ENCODE measurements around the gene KCNQ5. TPM values are rescaled to one million over a fixed set of nuclear protein-coding genes. Genes with fewer than 3 reads are reported as not detected.

KCNQ5 gene
- total RNA-seq, 6 experiments from 2014 or later, result 16.3 to 35.5 (median 20.2) TPM

DNA sequence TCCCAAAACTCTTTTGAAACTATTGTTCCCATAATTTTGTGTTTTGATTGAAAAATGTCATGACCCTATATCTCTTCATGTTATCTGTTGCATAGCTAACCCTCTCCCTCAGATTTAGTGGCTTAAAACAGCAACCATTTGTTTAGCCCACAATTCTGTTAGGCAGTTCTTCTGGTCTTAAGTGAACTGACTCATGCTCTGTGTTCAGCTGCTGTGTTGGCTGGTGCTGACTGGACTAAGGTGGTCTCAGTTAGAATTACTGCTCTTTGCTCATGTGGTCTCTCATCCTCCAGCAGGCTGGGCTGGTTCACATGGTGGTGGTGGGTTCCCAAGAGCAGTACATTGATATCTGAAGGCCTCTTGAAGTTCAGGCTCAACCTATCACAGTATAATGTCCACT lies 522.7 kb downstream of the KCNQ5 start:
- Mint-ChIP-seq H3K4me1 (ENCODE audit: low read depth) (no peaks in the 10 kb centered on the region), H3K27me3 (ENCODE audit: insufficient read depth) (peaks cover 1% of the 10 kb centered on the region; the same call in 1 of the 2 replicates), H3K36me3 (ENCODE audit: low read depth) (peaks cover 18% of the 10 kb centered on the region), H3K9me3 (no peaks in the 10 kb centered on the region), H3K4me3 (no peak overlapping the region), H3K27ac (no peak overlapping the region)
- TF ChIP-seq, protein P1, sequence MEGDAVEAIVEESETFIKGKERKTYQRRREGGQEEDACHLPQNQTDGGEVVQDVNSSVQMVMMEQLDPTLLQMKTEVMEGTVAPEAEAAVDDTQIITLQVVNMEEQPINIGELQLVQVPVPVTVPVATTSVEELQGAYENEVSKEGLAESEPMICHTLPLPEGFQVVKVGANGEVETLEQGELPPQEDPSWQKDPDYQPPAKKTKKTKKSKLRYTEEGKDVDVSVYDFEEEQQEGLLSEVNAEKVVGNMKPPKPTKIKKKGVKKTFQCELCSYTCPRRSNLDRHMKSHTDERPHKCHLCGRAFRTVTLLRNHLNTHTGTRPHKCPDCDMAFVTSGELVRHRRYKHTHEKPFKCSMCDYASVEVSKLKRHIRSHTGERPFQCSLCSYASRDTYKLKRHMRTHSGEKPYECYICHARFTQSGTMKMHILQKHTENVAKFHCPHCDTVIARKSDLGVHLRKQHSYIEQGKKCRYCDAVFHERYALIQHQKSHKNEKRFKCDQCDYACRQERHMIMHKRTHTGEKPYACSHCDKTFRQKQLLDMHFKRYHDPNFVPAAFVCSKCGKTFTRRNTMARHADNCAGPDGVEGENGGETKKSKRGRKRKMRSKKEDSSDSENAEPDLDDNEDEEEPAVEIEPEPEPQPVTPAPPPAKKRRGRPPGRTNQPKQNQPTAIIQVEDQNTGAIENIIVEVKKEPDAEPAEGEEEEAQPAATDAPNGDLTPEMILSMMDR (IDR thresholded peaks at IDR 0.05), result no peak
- no peak for DNase-seq

DNA sequence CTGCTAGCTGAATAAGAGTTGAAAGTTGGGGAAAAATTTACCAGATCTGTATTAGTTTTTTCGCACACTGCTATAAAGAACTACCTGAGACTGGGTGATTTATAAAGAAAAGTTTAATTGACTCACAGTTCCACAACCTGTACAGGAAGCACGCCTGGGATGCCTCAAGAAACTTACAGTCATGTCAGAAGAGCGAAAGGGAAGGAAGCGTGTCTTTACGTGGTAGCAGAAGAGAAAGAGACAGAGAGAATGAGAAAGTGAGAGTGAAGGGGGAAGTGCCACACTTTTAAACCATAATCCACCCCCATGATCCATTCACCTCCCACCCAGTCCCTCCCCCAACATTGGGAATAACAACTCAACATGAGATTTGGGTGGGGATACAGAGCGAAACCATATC lies 523.8 kb downstream of the KCNQ5 start:
- TF ChIP-seq, protein P1 (IDR thresholded peaks at IDR 0.05), result no peak
- no peak overlapping the region for H3K27ac Mint-ChIP-seq
- H3K4me1 Mint-ChIP-seq (ENCODE audit: low read depth), result no peaks in the 10 kb centered on the region
- no peak for DNase-seq
- peaks cover 1% of the 10 kb centered on the region; the same call in 1 of the 2 replicates for H3K27me3 Mint-ChIP-seq (ENCODE audit: insufficient read depth)
- peaks cover 17% of the 10 kb centered on the region for H3K36me3 Mint-ChIP-seq (ENCODE audit: low read depth)
- H3K4me3 Mint-ChIP-seq, result no peak overlapping the region
- H3K9me3 Mint-ChIP-seq, result no peaks in the 10 kb centered on the region

- DNase-seq, result no peak
- Mint-ChIP-seq H3K27ac (no peak overlapping the region), H3K9me3 (no peaks in the 10 kb centered on the region), H3K4me1 (ENCODE audit: low read depth) (peaks cover 8% of the 10 kb centered on the region), H3K27me3 (ENCODE audit: insufficient read depth) (no peaks in the 10 kb centered on the region), H3K4me3 (no peak overlapping the region), H3K36me3 (ENCODE audit: low read depth) (peaks cover 18% of the 10 kb centered on the region)
- TF ChIP-seq, protein P1 (IDR thresholded peaks at IDR 0.05), result no peak
Measured at GRCh38 chr6:73151732-73152131, 529.9 kb downstream of the KCNQ5 start.

GRCh38 chr6:73152556-73152955 lies 530.7 kb downstream of the KCNQ5 start:
- no peak for DNase-seq
- H3K27me3 Mint-ChIP-seq (ENCODE audit: insufficient read depth), result peaks cover 3% of the 10 kb centered on the region; the same call in 1 of the 2 replicates
- H3K36me3 Mint-ChIP-seq (ENCODE audit: low read depth), result peaks cover 26% of the 10 kb centered on the region
- TF ChIP-seq, protein P1 (IDR thresholded peaks at IDR 0.05), result no peak
- H3K4me3 Mint-ChIP-seq, result no peak overlapping the region
- H3K9me3 Mint-ChIP-seq, result no peaks in the 10 kb centered on the region; the same call in 1 of the 2 replicates
- H3K4me1 Mint-ChIP-seq (ENCODE audit: low read depth), result peaks cover 8% of the 10 kb centered on the region
- H3K27ac Mint-ChIP-seq, result no peak overlapping the region

DNA sequence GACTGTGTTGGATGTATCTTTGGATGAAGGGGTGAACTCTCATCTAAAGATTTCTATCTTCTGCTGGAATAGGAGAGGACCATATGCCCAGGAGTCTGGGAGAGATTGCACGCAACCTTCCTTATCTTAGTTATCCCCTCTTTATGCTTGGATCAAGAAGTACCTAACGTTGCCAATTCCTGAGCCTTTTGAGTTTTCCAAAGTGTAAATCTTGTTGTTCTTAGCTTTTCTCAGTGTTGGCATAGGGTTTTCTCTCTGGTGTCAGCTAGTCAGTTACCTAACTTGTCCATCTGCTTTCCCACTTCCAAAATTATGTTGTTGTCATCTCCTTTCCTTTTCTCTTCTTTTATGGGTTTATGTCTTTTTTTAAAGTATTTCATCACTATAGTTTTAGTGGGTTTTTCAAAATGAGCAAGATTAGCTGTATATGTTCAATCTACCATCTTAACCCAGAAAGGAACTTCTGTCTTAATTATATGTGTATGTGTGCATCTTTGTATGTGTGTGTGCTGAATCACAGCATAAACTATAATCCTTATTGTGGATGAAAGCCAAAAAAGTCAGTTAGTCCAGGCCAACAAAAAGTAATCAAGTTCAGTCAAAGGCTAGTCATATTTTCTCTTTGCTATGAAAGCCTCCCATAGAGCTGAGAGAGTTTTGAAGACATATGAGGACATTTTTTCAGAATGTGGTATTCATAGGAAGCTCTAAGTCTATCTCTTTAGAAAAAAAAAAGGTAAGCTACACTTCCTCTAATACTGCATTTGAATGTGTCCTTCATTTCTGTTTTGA lies 531.3 kb downstream of the KCNQ5 start:
- H3K9me3 Mint-ChIP-seq, result no peaks in the 10 kb centered on the region; the same call in 1 of the 2 replicates
- H3K27ac Mint-ChIP-seq, result peak overlapping the region; percentile 4; the same call in 1 of the 2 replicates
- no peak overlapping the region for H3K4me3 Mint-ChIP-seq
- peaks cover 3% of the 10 kb centered on the region; the same call in 1 of the 2 replicates for H3K27me3 Mint-ChIP-seq (ENCODE audit: insufficient read depth)
- TF ChIP-seq, protein P1 (IDR thresholded peaks at IDR 0.05), result no peak
- peak; percentile 30 for DNase-seq
- peaks cover 8% of the 10 kb centered on the region for H3K4me1 Mint-ChIP-seq (ENCODE audit: low read depth)
- peaks cover 29% of the 10 kb centered on the region for H3K36me3 Mint-ChIP-seq (ENCODE audit: low read depth)

Measured in HFFc6 (cell line).